D721Med (cell line): ENCODE data around the gene SCG2.
"Not testable (repeated sequence)": the region's sequence is repeated elsewhere in the genome, so short reads cannot be mapped to it uniquely, and the experiment has no call there.

ENCODE experiments used
- DNase-seq: peaks from one replicate; pipeline ENCODE4 v3.0.0; 2011; ENCODE audit warnings: low spot score; ENCODE audit not compliant: insufficient read length
- FAIRE-seq: peaks from 2 replicates; lab custom pipeline; 2011; peaks lifted over from hg19 to GRCh38; lab: Jason Lieb, UNC
- TF ChIP-seq, protein P1 (sequence below): IDR thresholded peaks from 2 replicates; pipeline ENCODE4 v1.5.1; 2012; ENCODE audit warnings: mild to moderate bottlenecking, control low read depth; ENCODE audit not compliant: insufficient read depth; ENCODE audit errors: missing control alignments

SCG2 gene

DNA sequence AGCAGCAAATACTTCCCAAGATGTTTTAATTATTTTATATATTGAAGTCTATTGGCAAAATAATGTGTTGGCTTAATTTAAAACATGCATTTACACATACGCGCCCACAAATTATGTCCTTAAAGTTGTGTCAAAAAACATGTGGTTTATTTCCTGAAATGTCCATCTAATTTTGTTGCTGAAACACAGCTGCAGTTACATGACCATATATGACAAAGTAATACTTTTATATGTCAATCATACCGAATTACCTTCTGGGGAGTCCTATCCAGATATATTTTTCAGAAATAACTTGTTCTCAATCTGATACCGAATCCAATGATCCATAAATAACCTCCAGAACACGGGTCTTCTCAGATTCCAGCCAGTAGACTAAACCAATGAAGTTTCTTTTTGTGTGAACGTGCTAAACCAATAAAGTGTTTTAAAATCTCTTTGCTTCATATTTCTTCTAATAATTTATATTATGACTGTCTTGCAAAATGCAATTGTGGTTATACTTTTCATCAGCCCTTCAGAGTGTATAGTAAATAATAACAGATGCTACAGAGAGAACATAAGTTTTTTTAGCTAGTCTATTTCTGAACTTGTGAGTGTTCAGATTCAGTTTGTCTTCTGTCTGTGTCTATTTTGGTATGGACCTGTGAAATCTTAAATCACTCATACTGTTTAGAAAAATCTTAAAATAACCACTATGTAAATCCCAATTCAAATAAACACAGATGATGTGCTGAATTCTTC is 2.4 kb downstream of the SCG2 start:
- no peak for DNase-seq
- FAIRE-seq = no peak
- TF ChIP-seq, protein P1, sequence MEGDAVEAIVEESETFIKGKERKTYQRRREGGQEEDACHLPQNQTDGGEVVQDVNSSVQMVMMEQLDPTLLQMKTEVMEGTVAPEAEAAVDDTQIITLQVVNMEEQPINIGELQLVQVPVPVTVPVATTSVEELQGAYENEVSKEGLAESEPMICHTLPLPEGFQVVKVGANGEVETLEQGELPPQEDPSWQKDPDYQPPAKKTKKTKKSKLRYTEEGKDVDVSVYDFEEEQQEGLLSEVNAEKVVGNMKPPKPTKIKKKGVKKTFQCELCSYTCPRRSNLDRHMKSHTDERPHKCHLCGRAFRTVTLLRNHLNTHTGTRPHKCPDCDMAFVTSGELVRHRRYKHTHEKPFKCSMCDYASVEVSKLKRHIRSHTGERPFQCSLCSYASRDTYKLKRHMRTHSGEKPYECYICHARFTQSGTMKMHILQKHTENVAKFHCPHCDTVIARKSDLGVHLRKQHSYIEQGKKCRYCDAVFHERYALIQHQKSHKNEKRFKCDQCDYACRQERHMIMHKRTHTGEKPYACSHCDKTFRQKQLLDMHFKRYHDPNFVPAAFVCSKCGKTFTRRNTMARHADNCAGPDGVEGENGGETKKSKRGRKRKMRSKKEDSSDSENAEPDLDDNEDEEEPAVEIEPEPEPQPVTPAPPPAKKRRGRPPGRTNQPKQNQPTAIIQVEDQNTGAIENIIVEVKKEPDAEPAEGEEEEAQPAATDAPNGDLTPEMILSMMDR = no peak

DNA sequence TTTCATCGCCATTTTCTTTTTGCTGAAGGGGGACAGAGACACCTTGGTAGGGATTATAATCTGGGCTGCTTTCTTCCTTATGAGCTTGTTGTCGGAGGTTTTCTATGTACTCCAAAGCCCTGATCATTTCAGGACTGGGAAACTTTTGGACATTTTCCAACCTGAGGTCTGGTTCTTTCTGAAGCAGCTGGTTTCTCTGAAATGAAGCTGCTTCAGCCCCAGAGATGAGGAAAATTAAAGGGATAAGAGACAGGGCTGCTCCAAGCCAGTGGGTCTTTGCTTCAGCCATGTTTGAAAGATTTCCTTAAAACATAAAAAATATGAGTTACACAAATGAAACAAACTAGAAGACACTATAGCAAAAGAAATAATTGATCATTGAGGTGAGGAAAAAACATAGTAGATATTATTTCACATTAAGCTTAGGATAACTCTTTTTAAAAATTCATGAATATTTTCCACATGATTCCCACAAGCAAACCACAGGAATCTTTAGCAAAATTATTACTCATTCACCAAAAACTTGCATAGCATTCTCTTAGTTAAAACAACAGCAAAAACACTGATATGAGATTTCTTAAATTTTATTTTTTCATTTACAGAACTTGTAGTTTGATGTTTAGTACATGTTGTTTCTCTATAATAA is 3.0 kb downstream of the SCG2 start:
- TF ChIP-seq, protein P1 = no peak
- DNase-seq = no peak
- no peak for FAIRE-seq

DNA sequence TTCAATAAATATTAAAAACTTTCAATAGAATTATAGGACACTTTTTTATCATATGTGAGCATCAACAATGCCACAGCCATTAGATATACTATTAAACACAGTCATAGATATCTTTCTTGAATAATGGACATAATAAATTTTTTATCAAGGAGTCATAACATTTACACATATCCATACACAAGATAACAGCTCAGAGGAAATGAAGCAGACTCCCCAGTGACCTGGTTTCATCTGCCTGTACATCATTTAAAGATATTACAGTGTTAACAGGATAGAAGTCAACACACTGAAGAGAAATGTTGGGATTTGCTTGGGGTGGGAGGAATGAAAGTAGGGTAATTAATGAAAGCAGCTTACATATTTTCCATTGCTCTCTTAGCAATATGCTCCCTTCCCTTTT is 5.1 kb downstream of the SCG2 start:
- no peak for FAIRE-seq

DNA sequence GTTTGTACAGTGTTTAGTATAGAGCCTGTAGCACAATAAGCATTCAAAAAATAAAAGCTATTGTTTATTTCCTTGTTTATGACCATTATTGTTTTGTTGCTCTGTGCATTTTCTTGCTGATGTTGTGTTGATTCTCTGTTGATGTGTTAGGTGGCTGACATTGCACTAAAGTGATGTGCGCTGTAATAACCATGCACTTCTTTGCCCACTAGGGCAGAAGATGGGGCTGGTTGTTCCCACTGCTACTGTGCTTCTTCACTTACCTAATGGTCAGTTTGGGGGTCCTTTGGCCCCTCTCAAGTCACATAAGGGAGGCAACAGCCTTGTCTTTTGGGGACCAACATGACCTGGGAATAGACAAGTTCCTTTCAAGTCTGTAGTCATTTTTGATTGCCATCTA is 6.0 kb downstream of the SCG2 start:
- TF ChIP-seq, protein P1 = no peak
- FAIRE-seq = no peak
- no peak for DNase-seq

More for the DNA sequence above, 5.1 kb downstream of the SCG2 start:
- DNase-seq = no peak
- TF ChIP-seq, protein P1 = no peak

DNA sequence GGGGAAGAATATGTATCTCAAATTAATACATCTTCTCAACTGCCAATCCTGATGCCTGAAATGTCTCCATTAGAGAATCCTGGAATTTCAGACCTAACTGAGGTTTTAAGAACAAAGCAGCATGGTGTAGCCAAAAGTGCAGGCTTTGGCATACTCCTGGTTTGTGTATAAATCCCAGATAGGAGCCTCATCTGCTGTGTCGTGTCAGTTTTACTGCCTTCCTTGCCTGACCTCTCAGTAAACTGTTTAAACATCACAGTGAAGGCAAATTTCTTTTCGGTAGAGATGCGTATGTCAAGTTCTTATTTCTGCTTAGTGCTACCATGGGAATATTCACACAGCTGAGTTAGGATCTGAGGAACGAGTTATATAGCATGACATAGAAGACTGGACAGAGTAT is 7.3 kb downstream of the SCG2 start:
- FAIRE-seq (no peak), DNase-seq (no peak)
- TF ChIP-seq, protein P1 = no peak

DNA sequence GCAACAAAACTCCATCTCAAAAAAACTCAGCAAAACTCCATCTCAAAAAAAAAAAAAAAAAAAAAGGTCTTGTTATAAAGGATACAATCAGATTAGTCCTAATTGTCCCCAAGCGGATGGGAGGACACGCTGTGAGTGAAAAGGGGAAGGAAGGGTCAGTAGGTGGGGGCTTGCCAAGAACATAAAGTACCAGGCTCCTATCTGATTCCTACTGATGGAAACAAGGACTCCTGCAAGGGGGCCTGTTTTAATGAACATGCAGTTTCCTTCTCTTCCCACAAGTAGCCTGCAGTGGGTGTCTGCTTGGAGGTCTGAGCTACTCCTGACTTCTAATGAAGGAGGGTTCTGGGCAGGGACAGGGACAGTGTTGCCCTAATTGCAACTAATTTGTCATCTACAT is 7.9 kb downstream of the SCG2 start:
- FAIRE-seq = no peak
- DNase-seq = no peak
- TF ChIP-seq, protein P1 = no peak

DNA sequence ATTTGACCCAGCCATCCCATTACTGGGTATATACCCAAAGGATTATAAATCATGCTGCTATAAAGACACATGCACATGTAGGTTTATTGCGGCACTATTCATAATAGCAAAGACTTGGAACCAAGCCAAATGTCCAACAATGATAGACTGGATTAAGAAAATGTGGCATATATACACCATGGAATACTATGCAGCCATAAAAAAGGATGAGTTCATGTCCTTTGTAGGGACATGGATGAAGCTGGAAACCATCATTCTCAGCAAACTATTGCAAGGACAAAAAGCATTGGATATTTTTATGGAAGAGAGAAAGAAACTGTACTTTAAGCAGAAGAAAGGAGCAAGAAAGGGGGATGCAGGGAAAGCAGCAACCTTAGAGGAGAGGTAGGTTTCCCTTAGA is 9.5 kb downstream of the SCG2 start:
- DNase-seq, FAIRE-seq: not testable (repeated sequence)
